Mesothelial cell of epicardium (in vitro differentiated cells): Measurements from ENCODE around the gene TMPRSS13. TPM values are rescaled to one million over a fixed set of nuclear protein-coding genes. Genes with fewer than 3 reads are reported as not detected.

ENCODE experiments used
- DNase-seq, 2 experiments: peaks; one replicate each; pipeline ENCODE4 v3.0.0; 2021; ENCODE audit warnings: low spot score in 2 of 2; ENCODE audit not compliant: unreplicated experiment in 2 of 2
- H3K27ac Mint-ChIP-seq: 2 replicates; pipeline ENCODE4 v1.8.0; 2021; ENCODE audit warnings: mixed read lengths
- H3K27me3 Mint-ChIP-seq: 2 replicates; pipeline ENCODE4 v1.8.0; 2021; ENCODE audit warnings: low read depth, mixed read lengths
- H3K36me3 Mint-ChIP-seq: 2 replicates; pipeline ENCODE4 v1.8.0; 2021; ENCODE audit warnings: mixed read lengths
- H3K4me1 Mint-ChIP-seq: 2 replicates; pipeline ENCODE4 v1.8.0; 2021; ENCODE audit warnings: mixed read lengths
- H3K4me3 Mint-ChIP-seq: 2 replicates; pipeline ENCODE4 v1.8.0; 2021; ENCODE audit warnings: mild to moderate bottlenecking, moderate library complexity, mixed read lengths
- H3K9me3 Mint-ChIP-seq: 2 replicates; pipeline ENCODE4 v1.8.0; 2021; ENCODE audit warnings: mixed read lengths
- total RNA-seq: library from RNA; stranded (reverse); gene quantifications from 3 replicates; pipeline ENCODE4 v1.2.1, GENCODE V29; 2021
- TF ChIP-seq, protein P1 (sequence below): fragments of 200-600 bp; sonication (generic); IDR thresholded peaks from one replicate; pipeline ENCODE4 v1.5.0; 2021; ENCODE audit warnings: antibody characterized with exemption; ENCODE audit not compliant: unreplicated experiment

Gene TMPRSS13
- total RNA-seq, 1 donor from 2014 or later: 10.4 TPM

DNA sequence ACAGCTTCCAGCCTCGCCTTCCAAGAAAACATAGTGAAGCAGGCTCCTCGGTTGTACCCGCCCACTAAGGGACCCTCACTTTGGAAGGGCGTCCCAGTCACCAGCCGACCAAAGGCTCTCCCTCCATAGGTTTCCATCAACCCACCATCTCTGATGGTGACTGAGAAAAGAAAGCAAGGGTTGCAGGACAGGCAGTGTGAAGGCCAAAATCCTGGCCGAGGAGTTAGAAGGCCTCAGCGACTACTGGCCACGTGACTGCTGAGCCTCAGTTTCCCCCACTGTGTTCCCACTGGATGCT lies 55.4 kb downstream of the TMPRSS13 start:
- H3K4me1 Mint-ChIP-seq: peaks cover 67% of the 10 kb centered on the region
- H3K27ac Mint-ChIP-seq: peak overlapping the region; percentile 42
- H3K36me3 Mint-ChIP-seq: no peaks in the 10 kb centered on the region
- TF ChIP-seq, protein P1, sequence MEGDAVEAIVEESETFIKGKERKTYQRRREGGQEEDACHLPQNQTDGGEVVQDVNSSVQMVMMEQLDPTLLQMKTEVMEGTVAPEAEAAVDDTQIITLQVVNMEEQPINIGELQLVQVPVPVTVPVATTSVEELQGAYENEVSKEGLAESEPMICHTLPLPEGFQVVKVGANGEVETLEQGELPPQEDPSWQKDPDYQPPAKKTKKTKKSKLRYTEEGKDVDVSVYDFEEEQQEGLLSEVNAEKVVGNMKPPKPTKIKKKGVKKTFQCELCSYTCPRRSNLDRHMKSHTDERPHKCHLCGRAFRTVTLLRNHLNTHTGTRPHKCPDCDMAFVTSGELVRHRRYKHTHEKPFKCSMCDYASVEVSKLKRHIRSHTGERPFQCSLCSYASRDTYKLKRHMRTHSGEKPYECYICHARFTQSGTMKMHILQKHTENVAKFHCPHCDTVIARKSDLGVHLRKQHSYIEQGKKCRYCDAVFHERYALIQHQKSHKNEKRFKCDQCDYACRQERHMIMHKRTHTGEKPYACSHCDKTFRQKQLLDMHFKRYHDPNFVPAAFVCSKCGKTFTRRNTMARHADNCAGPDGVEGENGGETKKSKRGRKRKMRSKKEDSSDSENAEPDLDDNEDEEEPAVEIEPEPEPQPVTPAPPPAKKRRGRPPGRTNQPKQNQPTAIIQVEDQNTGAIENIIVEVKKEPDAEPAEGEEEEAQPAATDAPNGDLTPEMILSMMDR: no peak
- DNase-seq: no peak
- peaks cover 17% of the 10 kb centered on the region for H3K27me3 Mint-ChIP-seq
- no peak overlapping the region for H3K4me3 Mint-ChIP-seq
- H3K9me3 Mint-ChIP-seq: no peaks in the 10 kb centered on the region

DNA sequence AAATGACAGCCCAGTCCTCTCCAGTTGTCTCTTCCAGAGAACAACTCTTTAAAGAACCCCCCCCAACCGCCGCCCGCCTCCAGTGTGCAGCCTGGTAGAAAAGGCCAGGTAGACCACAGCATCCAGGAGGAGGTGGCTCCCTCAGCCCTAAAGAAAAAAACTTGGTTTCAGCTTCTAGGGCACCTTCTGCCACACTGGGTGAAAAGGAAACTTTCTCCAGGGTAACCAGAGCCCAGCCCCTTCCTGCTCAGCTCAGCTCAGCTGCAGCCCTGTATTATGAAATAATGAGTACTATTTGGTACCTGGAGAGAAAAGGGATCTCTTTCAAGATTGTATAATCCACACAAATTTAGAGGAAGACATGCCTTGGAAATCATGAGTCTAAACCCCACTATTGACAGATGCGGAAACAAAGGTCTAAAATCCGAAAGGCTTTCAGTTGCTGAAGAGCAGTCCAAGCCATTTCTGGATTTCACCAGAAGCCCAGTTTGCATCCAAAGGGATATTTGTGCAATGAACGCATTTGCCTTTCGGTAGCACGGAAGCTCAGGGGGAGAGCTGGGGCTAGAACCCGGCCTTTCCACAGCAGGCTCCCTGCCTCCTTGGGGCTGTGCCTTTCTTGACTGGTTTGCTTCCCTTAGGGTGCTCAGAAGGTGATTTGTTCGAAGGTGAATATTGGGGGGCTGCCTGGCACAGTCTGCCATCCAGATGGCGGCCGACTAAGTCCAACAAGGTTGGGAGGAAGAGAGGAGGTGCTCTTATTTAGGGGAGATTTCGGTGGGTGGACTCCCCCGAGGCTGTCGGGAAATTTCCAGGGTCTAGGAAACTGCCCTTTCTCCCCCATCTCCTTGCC lies 56.0 kb downstream of the TMPRSS13 start:
- peaks cover 73% of the 10 kb centered on the region for H3K4me1 Mint-ChIP-seq
- H3K9me3 Mint-ChIP-seq: no peaks in the 10 kb centered on the region
- H3K27ac Mint-ChIP-seq: no peak overlapping the region
- no peak for DNase-seq
- peaks cover 2% of the 10 kb centered on the region for H3K36me3 Mint-ChIP-seq
- TF ChIP-seq, protein P1: no peak
- no peak overlapping the region for H3K4me3 Mint-ChIP-seq
- peaks cover 11% of the 10 kb centered on the region for H3K27me3 Mint-ChIP-seq

DNA sequence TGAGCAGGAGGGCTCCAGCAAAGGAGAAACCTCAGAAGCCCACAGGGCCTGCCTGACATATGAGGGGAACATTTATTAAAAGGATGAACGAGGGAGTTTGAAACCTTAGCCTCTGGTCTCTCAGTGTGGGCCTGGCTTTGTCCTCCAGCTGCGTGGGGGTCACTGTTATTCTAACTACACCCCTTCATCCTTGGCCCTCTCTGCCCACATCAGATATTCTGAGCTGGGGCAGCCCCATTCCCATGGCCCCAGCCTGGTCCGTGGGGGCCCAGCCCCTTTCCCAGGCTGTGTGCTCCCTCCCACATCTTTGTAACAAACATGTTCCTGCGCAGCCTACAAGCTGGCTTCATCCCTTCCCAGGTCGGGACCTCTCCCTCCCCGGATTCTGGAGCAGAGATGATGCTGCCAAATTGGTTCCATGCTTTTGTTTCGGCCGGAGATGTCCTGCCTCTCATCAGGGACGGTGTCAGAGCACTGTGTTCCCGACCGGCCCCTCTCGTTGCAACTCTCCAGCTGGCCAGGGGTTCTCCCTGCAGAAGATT lies 56.7 kb downstream of the TMPRSS13 start:
- peaks cover 75% of the 10 kb centered on the region for H3K4me1 Mint-ChIP-seq
- H3K9me3 Mint-ChIP-seq: no peaks in the 10 kb centered on the region
- TF ChIP-seq, protein P1: no peak
- H3K27ac Mint-ChIP-seq: no peak overlapping the region
- no peak overlapping the region for H3K4me3 Mint-ChIP-seq
- DNase-seq: no peak
- H3K36me3 Mint-ChIP-seq: peaks cover 3% of the 10 kb centered on the region
- H3K27me3 Mint-ChIP-seq: peaks cover 7% of the 10 kb centered on the region

DNA sequence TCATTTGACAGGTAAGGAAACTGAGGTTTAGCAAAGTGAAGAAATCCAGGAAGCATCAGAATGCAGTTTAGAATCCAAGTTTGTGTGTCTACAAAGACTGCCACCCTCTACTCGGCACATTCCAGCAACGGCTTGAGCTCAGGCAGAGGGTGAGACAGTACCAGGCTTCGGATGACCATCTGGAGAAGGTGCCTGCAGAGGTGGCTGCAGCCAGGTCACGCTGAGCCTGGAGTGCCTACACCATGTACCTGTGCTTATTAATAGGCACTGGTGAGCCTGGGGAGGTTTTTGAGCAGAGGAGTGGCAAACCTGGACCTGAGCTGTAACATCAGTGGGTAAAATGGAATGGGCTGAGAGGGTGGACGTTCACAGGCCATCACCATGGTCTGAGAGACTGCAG lies 57.4 kb downstream of the TMPRSS13 start:
- peaks cover 2% of the 10 kb centered on the region for H3K27me3 Mint-ChIP-seq
- H3K36me3 Mint-ChIP-seq: peaks cover 3% of the 10 kb centered on the region
- peaks cover 71% of the 10 kb centered on the region for H3K4me1 Mint-ChIP-seq
- H3K4me3 Mint-ChIP-seq: no peak overlapping the region
- TF ChIP-seq, protein P1: no peak
- no peak for DNase-seq
- H3K27ac Mint-ChIP-seq: no peak overlapping the region
- no peaks in the 10 kb centered on the region for H3K9me3 Mint-ChIP-seq

DNA sequence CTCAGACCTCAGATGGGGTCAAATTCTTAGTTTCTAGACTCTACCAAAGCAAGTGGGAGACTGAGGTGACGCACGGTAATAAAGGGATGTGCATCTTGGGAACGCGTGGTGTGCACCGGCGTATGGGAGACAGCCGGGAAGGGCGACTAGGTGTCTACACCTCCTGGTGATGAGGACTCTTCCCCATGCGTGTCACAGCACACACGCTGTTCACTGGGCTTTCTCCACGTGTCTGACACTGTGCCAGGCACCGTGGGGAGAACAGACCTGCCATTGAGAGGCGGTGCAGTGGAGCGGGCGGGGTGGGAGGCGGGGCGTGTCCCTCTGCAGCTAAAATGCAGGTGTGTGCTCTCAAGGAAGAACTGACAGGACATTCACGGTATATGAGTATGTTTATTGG lies 58.0 kb downstream of the TMPRSS13 start:
- Mint-ChIP-seq H3K27ac (peak overlapping the region; percentile 89), H3K36me3 (peaks cover 3% of the 10 kb centered on the region), H3K9me3 (no peaks in the 10 kb centered on the region), H3K4me3 (no peak overlapping the region), H3K4me1 (peaks cover 68% of the 10 kb centered on the region), H3K27me3 (peaks cover under 1% of the 10 kb centered on the region)
- no peak for DNase-seq
- TF ChIP-seq, protein P1: no peak
